A673 (cell line): ENCODE measurements around the gene HACE1.

Experiments
- CTCF ChIP-seq: fragments of 300-800, 200-600 bp; sonication (generic); conservative IDR thresholded peaks from 2 replicates; pipeline ENCODE4 v1.5.1; 2017; ENCODE audit warnings: low read depth, mild to moderate bottlenecking, antibody characterized with exemption, low read length, moderate library complexity, mixed read lengths
- EZH2 ChIP-seq: fragments of 200-600 bp; sonication (generic); IDR thresholded peaks from 2 replicates; pipeline ENCODE4 v1.6.1; 2017; ENCODE audit warnings: borderline replicate concordance, low read depth, mild to moderate bottlenecking, mixed read lengths, antibody characterized with exemption, low read length; ENCODE audit not compliant: poor library complexity, severe bottlenecking

- no peak for TF ChIP-seq CTCF
- no peak for TF ChIP-seq EZH2
Observed at GRCh38 chr6:104700371-104701185, 159.1 kb downstream of the HACE1 start.
